Stomach (tissue), 4 donors: Measurements from ENCODE around the gene TH.

ENCODE experiments used
- EP300 ChIP-seq: sonication (generic); formaldehyde crosslinking; IDR thresholded peaks from one replicate; pipeline ENCODE4 v1.6.1; 2017; ENCODE audit warnings: antibody characterized with exemption
- POLR2A ChIP-seq, 4 donors: fragments of 450-650 bp; IDR thresholded peaks; one replicate each; pipeline ENCODE4 v1.6.1; 2016; ENCODE audit warnings: antibody characterized with exemption in 4 of 4, control low read depth in 2 of 4, mild to moderate bottlenecking in 1 of 4, moderate library complexity in 1 of 4

DNA sequence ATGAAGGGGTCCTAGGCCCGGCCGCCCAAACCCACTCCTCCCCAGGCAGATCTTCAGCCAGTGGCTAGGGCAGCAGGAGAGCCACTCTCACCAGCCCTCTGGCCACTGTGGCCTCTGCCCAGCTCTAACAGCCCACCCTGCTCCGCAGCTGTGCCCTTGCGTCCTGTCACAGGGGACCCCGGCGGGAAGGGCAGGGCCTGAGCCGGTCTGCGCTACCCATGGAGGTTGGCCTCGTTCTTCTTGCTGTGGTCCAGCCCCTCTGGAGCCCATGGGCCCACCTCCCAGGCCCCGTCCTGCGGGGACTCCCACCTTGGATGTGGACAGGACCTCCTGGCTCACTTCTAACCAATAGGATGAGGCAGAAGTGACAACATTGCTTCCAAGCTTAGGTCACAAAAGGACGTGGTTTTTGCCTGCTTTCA lies 38.3 kb upstream of the TH start:
- TF ChIP-seq EP300 (no peak), POLR2A (IDR thresholded peaks at IDR 0.05) (no peak)
